ENCODE data around the gene B3GNT7.

- no peak for TF ChIP-seq CTCF (IDR thresholded peaks at IDR 0.05; ENCODE audit: low read depth, low read length, poor library complexity, severe bottlenecking)
- no peak for TF ChIP-seq EZH2phosphoT487 (IDR thresholded peaks at IDR 0.05; ENCODE audit: borderline replicate concordance, low read length)
Measured at GRCh38 chr2:231372326-231372725, 23.2 kb upstream of the B3GNT7 start.
